SK-N-SH (cell line): ENCODE data around the gene OTUD5. TPM values are rescaled to one million over a fixed set of nuclear protein-coding genes. Genes with fewer than 3 reads are reported as not detected.

Experiments used
- CTCF ChIA-PET: fragments of 300-600, 350-600 bp; formaldehyde crosslinking; extraction: SDS; loops from one replicate; lab custom pipeline; 2021; lab: Yijun Ruan, JAX
- POLR2A ChIA-PET: fragments of 350-600 bp; sonication (Branson Sonifier 250); formaldehyde crosslinking; extraction: SDS; loops from one replicate; lab custom pipeline; 2020; ENCODE audit warnings: antibody characterized with exemption, inconsistent platforms; lab: Yijun Ruan, JAX
- DNase-seq: peaks from one replicate; pipeline ENCODE4 v3.0.0; 2012
- H2AFZ ChIP-seq: fragments of 200-600 bp; sonication (generic); 2 replicates; pipeline ENCODE4 v1.8.1; 2016; ENCODE audit warnings: antibody characterized with exemption, mild to moderate bottlenecking, low read depth
- H3F3A ChIP-seq: fragments of 200-600 bp; sonication (generic); replicated peaks from 2 replicates; pipeline ENCODE3; 2016; ENCODE audit warnings: antibody characterized with exemption, mild to moderate bottlenecking; ENCODE audit not compliant: insufficient read depth
- H3K27ac ChIP-seq, 2 experiments: fragments of 200-500 bp in 1 of 2; fragments of 200-600 bp in 1 of 2; sonication (Bioruptor generic) in 1 of 2; sonication (generic), shearing (Covaris generic) in 1 of 2; 2 replicates each; pipeline versions ENCODE4 v1.5.1 to v1.6.1; 2014 to 2016; ENCODE audit warnings: low read depth in 2 of 2, inconsistent platforms in 1 of 2, low read length in 1 of 2, mild to moderate bottlenecking in 1 of 2, mixed read lengths in 1 of 2
- H3K27me3 ChIP-seq: fragments of 200-600 bp; sonication (generic), shearing (Covaris generic); 2 replicates; pipeline ENCODE4 v1.6.1; 2016; ENCODE audit warnings: mixed run types; ENCODE audit not compliant: insufficient read depth
- H3K36me3 ChIP-seq, 2 experiments: fragments of 200-500 bp in 1 of 2; fragments of 200-600 bp in 1 of 2; sonication (Bioruptor generic) in 1 of 2; sonication (generic) in 1 of 2; replicated peaks in 1 of 2; 2 replicates each; pipeline versions ENCODE3 to v1.5.1; 2014 to 2016; ENCODE audit warnings: low read length in 1 of 2, mild to moderate bottlenecking in 1 of 2; ENCODE audit not compliant: insufficient read depth in 2 of 2, control insufficient read depth in 1 of 2
- H3K4me1 ChIP-seq, 2 experiments: fragments of 200-500 bp in 1 of 2; fragments of 200-600 bp in 1 of 2; sonication (Bioruptor generic) in 1 of 2; sonication (generic), shearing (Covaris generic) in 1 of 2; 2 replicates each; pipeline versions ENCODE4 v1.5.1 to v1.6.1; 2014 to 2016; ENCODE audit warnings: low read depth in 1 of 2, low read length in 1 of 2, mixed run types in 1 of 2; ENCODE audit not compliant: insufficient read depth in 2 of 2, control insufficient read depth in 1 of 2
- H3K4me2 ChIP-seq: fragments of 200-600 bp; sonication (generic), shearing (Covaris generic); 2 replicates; pipeline ENCODE4 v1.6.1; 2017; ENCODE audit warnings: mixed run types
- H3K4me3 ChIP-seq, 2 experiments: fragments of 200-500 bp in 1 of 2; fragments of 200-600 bp in 1 of 2; sonication (Bioruptor generic) in 1 of 2; sonication (generic), shearing (Covaris generic) in 1 of 2; 2 replicates each; pipeline versions ENCODE4 v1.5.1 to v1.8.1; 2014 to 2016; ENCODE audit warnings: low read depth in 2 of 2, inconsistent platforms in 1 of 2, low read length in 1 of 2, mild to moderate bottlenecking in 1 of 2, mixed read lengths in 1 of 2, moderate library complexity in 1 of 2
- H3K79me2 ChIP-seq: fragments of 200-600 bp; sonication (generic); 2 replicates; pipeline ENCODE4 v1.8.1; 2017; ENCODE audit warnings: mild to moderate bottlenecking; ENCODE audit not compliant: insufficient read depth
- H3K9ac ChIP-seq: fragments of 200-600 bp; sonication (generic); 2 replicates; pipeline ENCODE4 v1.6.1; 2017; ENCODE audit warnings: mixed run types
- H3K9me2 ChIP-seq: fragments of 200-600 bp; sonication (generic); 2 replicates; pipeline ENCODE4 v1.6.1; 2017; ENCODE audit warnings: mixed run types
- H3K9me3 ChIP-seq: fragments of 200-600 bp; sonication (generic); 2 replicates; pipeline ENCODE4 v1.6.1; 2017; ENCODE audit warnings: mixed run types, mild to moderate bottlenecking, moderate library complexity
- H4K20me1 ChIP-seq: fragments of 200-600 bp; sonication (generic); 2 replicates; pipeline ENCODE4 v1.6.1; 2017; ENCODE audit warnings: mild to moderate bottlenecking, mixed run types; ENCODE audit not compliant: insufficient read depth
- CHD2 ChIP-seq: fragments of 150-350 bp; IDR thresholded peaks from 2 replicates; pipeline ENCODE4 v1.6.1; 2018; ENCODE audit warnings: low read length; ENCODE audit not compliant: partially characterized antibody
- EZH2phosphoT487 ChIP-seq: fragments of 200-600 bp; sonication (generic); IDR thresholded peaks from 2 replicates; pipeline ENCODE4 v1.6.1; 2017; ENCODE audit warnings: low read depth, mixed run types, mild to moderate bottlenecking, antibody characterized with exemption, moderate library complexity, borderline replicate concordance
- GATA2 ChIP-seq: sonication (generic); formaldehyde crosslinking; IDR thresholded peaks from 2 replicates; pipeline ENCODE4 v1.5.0; 2020; ENCODE audit warnings: mild to moderate bottlenecking, missing genetic modification reagents
- IRF3 ChIP-seq: fragments of 150-350 bp; IDR thresholded peaks from 2 replicates; pipeline ENCODE4 v1.6.1; 2016; ENCODE audit warnings: mild to moderate bottlenecking, low read depth, low read length
- MAX ChIP-seq: IDR thresholded peaks from 2 replicates; pipeline ENCODE4 v1.4.0; 2012; ENCODE audit warnings: low read depth
- MXI1 ChIP-seq: IDR thresholded peaks from 2 replicates; pipeline ENCODE4 v1.6.1; 2012; ENCODE audit warnings: mild to moderate bottlenecking, low read depth, low read length, improper control_type of control experiment
- NRF1 ChIP-seq: IDR thresholded peaks from 2 replicates; pipeline ENCODE4 v1.6.1; 2012; ENCODE audit warnings: low read depth, mild to moderate bottlenecking, low read length
- POLR2AphosphoS5 ChIP-seq: IDR thresholded peaks from 2 replicates; pipeline ENCODE4 v1.6.1; 2012; ENCODE audit warnings: low read depth, low read length
- REST ChIP-seq: IDR thresholded peaks from 2 replicates; pipeline ENCODE4 v1.6.1; 2012; ENCODE audit warnings: mild to moderate bottlenecking, low read depth, low read length, moderate library complexity
- RFX5 ChIP-seq: IDR thresholded peaks from 2 replicates; pipeline ENCODE4 v1.6.1; 2012; ENCODE audit warnings: mild to moderate bottlenecking, improper control_type of control experiment, low read length
- RXRA ChIP-seq: IDR thresholded peaks from 2 replicates; pipeline ENCODE4 v1.4.0; 2012; ENCODE audit warnings: low read depth, mild to moderate bottlenecking, borderline replicate concordance
- SMC3 ChIP-seq: IDR thresholded peaks from 2 replicates; pipeline ENCODE4 v1.6.1; 2012; ENCODE audit warnings: low read depth, low read length, improper control_type of control experiment
- TEAD4 ChIP-seq: IDR thresholded peaks from 2 replicates; pipeline ENCODE4 v1.4.0; 2012; ENCODE audit warnings: mild to moderate bottlenecking, borderline replicate concordance; ENCODE audit not compliant: insufficient read depth
- USF1 ChIP-seq: IDR thresholded peaks from 2 replicates; pipeline ENCODE4 v1.4.0; 2012; ENCODE audit warnings: low read depth, borderline replicate concordance
- USF2 ChIP-seq: fragments of 150-350 bp; IDR thresholded peaks from 2 replicates; pipeline ENCODE4 v1.6.1; 2017; ENCODE audit warnings: antibody characterized with exemption, low read length, low read depth, borderline replicate concordance
- WGBS: methylation state at CpG from one replicate; pipeline ENCODE4 v1.1.6; 2017; ENCODE audit warnings: low lambda C conversion rate; 5-methylcytosine and 5-hydroxymethylcytosine counted together
- polyA plus RNA-seq, 3 experiments: library from polyadenylated mRNA; depleted of rRNA; stranded (reverse); fragments of >200 nt; gene quantifications; 2 replicates each; pipeline ENCODE4 v1.2.3, GENCODE V29; 2012

Gene OTUD5
- polyA plus RNA-seq, 1 of the 3 experiments (the other 2 are of a cell fraction) = 90.4 TPM

- Histone ChIP-seq H3F3A (no peaks in the 10 kb centered on the region), H2AFZ (no peak overlapping the region), H3K27ac (no peak overlapping the region), H3K36me3 (peaks cover 23 to 27% of the 10 kb centered on the region in 2 experiments), H3K4me3 (peak overlapping the region in 1 of 2 experiments; percentile 80; a peak in 1 of 4 replicates), H3K4me2 (peak overlapping the region; percentile 83), H3K9ac (no peak overlapping the region), H3K9me2 (no peaks in the 10 kb centered on the region), H3K4me1 (peaks cover 0 to 8% of the 10 kb centered on the region in 2 experiments; a peak in 2 of 4 replicates), H3K9me3 (no peaks in the 10 kb centered on the region), H3K27me3 (no peaks in the 10 kb centered on the region), H3K79me2 (peaks cover 17% of the 10 kb centered on the region; the same call in 1 of the 2 replicates), H4K20me1 (no peaks in the 10 kb centered on the region)
- POLR2A ChIA-PET = no interaction called here
- whole genome bisulfite sequencing = 95% methylated on average over 4 of the region's 4 CpGs
- CTCF ChIA-PET = no interaction called here
- TF ChIP-seq SMC3 = no peak
- TF ChIP-seq RXRA = no peak
- TF ChIP-seq EZH2phosphoT487 = no peak
- TF ChIP-seq RFX5 = no peak
- TF ChIP-seq MXI1 = no peak
- TF ChIP-seq IRF3 = no peak
- no peak for TF ChIP-seq NRF1
- no peak for TF ChIP-seq CHD2
- no peak for DNase-seq
Measured at GRCh38 chrX:49000636-49001035, 43.2 kb upstream of the OTUD5 start.

- Histone ChIP-seq H3K4me3 (no peak overlapping the region), H3F3A (no peaks in the 10 kb centered on the region), H3K9ac (no peak overlapping the region), H3K9me3 (no peaks in the 10 kb centered on the region), H3K4me1 (peaks cover 0 to 8% of the 10 kb centered on the region in 2 experiments; a peak in 2 of 4 replicates), H3K9me2 (no peaks in the 10 kb centered on the region), H4K20me1 (no peaks in the 10 kb centered on the region)
- POLR2A ChIA-PET = no interaction called here
- TF ChIP-seq TEAD4 (no peak), REST (no peak), MAX (no peak), MXI1 (no peak), USF2 (no peak), GATA2 (CRISPR knock-in tag) (no peak), CHD2 (no peak), POLR2AphosphoS5 (no peak), RXRA (no peak), USF1 (no peak)
- TF ChIP-seq, all 33 proteins: peak for 0
- H2AFZ ChIP-seq = no peak overlapping the region
- H3K36me3 ChIP-seq = peaks cover 27 to 31% of the 10 kb centered on the region in 2 experiments
- H3K27ac ChIP-seq = no peak overlapping the region
- DNase-seq = no peak
- 97% methylated on average over 4 of the region's 5 CpGs for WGBS
- H3K4me2 ChIP-seq = no peak overlapping the region
- CTCF ChIA-PET = interaction anchor here (1.2 to 1.6 kb wide), 2 partner anchors 11 to 27 kb away, joined by 3 to 5 read pairs; partner anchors contain the start of gene KCND1
- H3K79me2 ChIP-seq = peaks cover 17% of the 10 kb centered on the region; the same call in 1 of the 2 replicates
- no peaks in the 10 kb centered on the region for H3K27me3 ChIP-seq
Measured at GRCh38 chrX:48999030-48999429, 41.6 kb upstream of the OTUD5 start.
